ENCODE results near the gene GPR31.

- no peak for TF ChIP-seq TAF1 (IDR thresholded peaks at IDR 0.05; ENCODE audit: low read depth)
- no peak for TF ChIP-seq CEBPB (IDR thresholded peaks at IDR 0.05)
- no peak for TF ChIP-seq FOXM1 (IDR thresholded peaks at IDR 0.05; ENCODE audit: borderline replicate concordance, low read depth)
- TF ChIP-seq TEAD4 (IDR thresholded peaks at IDR 0.05), result no peak
- TF ChIP-seq REST (IDR thresholded peaks at IDR 0.05; ENCODE audit: low read depth), result no peak
- TF ChIP-seq USF1 (IDR thresholded peaks at IDR 0.05), result no peak
- TF ChIP-seq CREB1 (IDR thresholded peaks at IDR 0.05; ENCODE audit: low read depth), result no peak
- TF ChIP-seq RAD21 (IDR thresholded peaks at IDR 0.05; ENCODE audit: low read depth), result no peak
- TF ChIP-seq YY1 (IDR thresholded peaks at IDR 0.05; ENCODE audit: low read depth), result no peak
These were observed 40.9 kb downstream of the GPR31 start for GRCh38 chr6:167116838-167117228.
